Upper lobe of left lung (tissue), 4 donors: ENCODE data around the gene SERINC2.

ENCODE experiments used
- CTCF ChIP-seq, 6 experiments: fragments of 450-650 bp in 4 of 6; fragments of 200-600 bp in 2 of 6; sonication (generic) in 2 of 6; IDR thresholded peaks; one replicate each; pipeline ENCODE4 v1.5.1; 2016 to 2019; ENCODE audit warnings: antibody characterized with exemption in 6 of 6
- EP300 ChIP-seq, 4 donors: sonication (generic); formaldehyde crosslinking; IDR thresholded peaks; one replicate each; pipeline ENCODE4 v1.5.1; 2017; ENCODE audit warnings: antibody characterized with exemption in 4 of 4, control low read depth in 2 of 4
- POLR2A ChIP-seq, 4 donors: fragments of 450-650 bp; IDR thresholded peaks; one replicate each; pipeline ENCODE4 v1.5.1; 2016 to 2017; ENCODE audit warnings: antibody characterized with exemption in 4 of 4, mild to moderate bottlenecking in 2 of 4
- POLR2AphosphoS5 ChIP-seq, 2 donors: sonication (generic); formaldehyde crosslinking; IDR thresholded peaks; one replicate each; pipeline ENCODE4 v1.5.1; 2017; ENCODE audit warnings: antibody characterized with exemption in 2 of 2

GRCh38 chr1:31420716-31421115 lies 7.7 kb downstream of the SERINC2 start:
- TF ChIP-seq CTCF (IDR thresholded peaks at IDR 0.05), result no peak
- no peak for TF ChIP-seq POLR2AphosphoS5 (IDR thresholded peaks at IDR 0.05)
- TF ChIP-seq POLR2A (IDR thresholded peaks at IDR 0.05), result no peak
- TF ChIP-seq EP300 (IDR thresholded peaks at IDR 0.05), result no peak
